Activated T-cell treated with anti-CD3 and anti-CD28 coated beads, Interleukin-2, amount 50 U/mL, for 24 hours (primary cell): ENCODE results near the gene OR5AN1.
"Not testable (repeated sequence)": the region's sequence is repeated elsewhere in the genome, so short reads cannot be mapped to it uniquely, and the experiment has no call there.

Experiments
- DNase-seq: peaks from one replicate; pipeline ENCODE4 v3.0.0-alpha.2; 2020
- H3K27ac Mint-ChIP-seq: 2 replicates; pipeline ENCODE4 v1.8.0; 2020; ENCODE audit warnings: mild to moderate bottlenecking, mixed read lengths
- H3K27me3 Mint-ChIP-seq: 2 replicates; pipeline ENCODE4 v1.8.0; 2020; ENCODE audit warnings: mixed read lengths
- H3K36me3 Mint-ChIP-seq: 2 replicates; pipeline ENCODE4 v1.8.0; 2020; ENCODE audit warnings: low read depth, mixed read lengths
- H3K4me1 Mint-ChIP-seq: 2 replicates; pipeline ENCODE4 v1.8.0; 2020; ENCODE audit warnings: low read depth, mixed read lengths
- H3K4me3 Mint-ChIP-seq: 2 replicates; pipeline ENCODE4 v1.8.0; 2020; ENCODE audit warnings: mild to moderate bottlenecking, moderate library complexity, mixed read lengths
- H3K9me3 Mint-ChIP-seq: 2 replicates; pipeline ENCODE4 v1.8.0; 2020; ENCODE audit warnings: mixed read lengths

OR5AN1 gene, protein sequence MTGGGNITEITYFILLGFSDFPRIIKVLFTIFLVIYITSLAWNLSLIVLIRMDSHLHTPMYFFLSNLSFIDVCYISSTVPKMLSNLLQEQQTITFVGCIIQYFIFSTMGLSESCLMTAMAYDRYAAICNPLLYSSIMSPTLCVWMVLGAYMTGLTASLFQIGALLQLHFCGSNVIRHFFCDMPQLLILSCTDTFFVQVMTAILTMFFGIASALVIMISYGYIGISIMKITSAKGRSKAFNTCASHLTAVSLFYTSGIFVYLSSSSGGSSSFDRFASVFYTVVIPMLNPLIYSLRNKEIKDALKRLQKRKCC

DNA sequence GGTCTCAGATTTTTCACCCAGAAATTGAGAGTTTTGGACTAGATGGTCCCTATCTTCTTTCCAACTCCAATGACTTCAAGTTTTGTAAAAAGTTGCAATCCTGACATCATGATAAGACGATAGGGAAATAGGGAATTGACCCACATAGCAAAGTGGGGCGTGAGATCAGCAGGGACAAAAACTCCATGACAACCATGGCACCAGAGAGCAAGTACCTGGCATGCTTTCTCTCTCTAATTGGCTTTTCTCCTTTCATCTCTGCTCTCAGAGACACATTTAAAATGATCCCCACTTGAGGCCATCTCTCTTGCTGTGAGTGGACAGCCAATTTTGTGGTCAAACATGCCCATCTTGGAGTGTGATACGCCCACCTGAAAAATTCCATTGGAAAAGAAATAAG is at the start of gene OR5AN1:
TSS of gene OR5AN1 (plus strand) at position 301 of the 400 bp plus-strand sequence. CDS start 5,564 bp downstream, outside the sequence.
- Mint-ChIP-seq H3K27ac (no peak within 1 kb of the TSS), H3K36me3 (no peaks in the 10 kb centered on the region), H3K4me3 (no peak within 1 kb of the TSS), H3K4me1 (no peaks in the 10 kb centered on the region), H3K9me3 (no peaks in the 10 kb centered on the region), H3K27me3 (peaks cover 7% of the 10 kb centered on the region)
- DNase-seq, result no peak

DNA sequence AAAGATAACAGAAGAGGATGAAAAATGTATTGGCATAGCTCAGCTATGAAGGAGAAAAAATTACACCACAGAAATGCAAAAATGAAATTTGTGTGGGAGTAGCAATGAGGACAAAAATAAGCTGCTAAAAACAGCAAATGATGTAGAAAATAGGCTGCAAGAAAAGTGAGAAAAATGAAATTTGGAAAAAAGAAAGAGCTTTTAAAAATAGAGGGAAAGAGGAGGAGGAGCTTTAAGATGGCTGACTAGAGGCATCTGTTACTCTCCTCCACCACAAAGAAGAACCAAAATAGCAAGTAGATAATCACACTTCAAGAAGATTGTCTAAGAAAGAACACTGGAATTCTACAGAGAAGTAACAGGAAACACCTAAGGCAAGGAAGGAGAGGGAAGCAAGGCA is 23.7 kb upstream of the OR5AN1 start:
- Mint-ChIP-seq H3K4me3 (no peak overlapping the region), H3K27me3 (peaks cover 27% of the 10 kb centered on the region), H3K4me1 (no peaks in the 10 kb centered on the region), H3K27ac (no peak overlapping the region), H3K36me3 (no peaks in the 10 kb centered on the region), H3K9me3 (no peaks in the 10 kb centered on the region)
- DNase-seq, result no peak

DNA sequence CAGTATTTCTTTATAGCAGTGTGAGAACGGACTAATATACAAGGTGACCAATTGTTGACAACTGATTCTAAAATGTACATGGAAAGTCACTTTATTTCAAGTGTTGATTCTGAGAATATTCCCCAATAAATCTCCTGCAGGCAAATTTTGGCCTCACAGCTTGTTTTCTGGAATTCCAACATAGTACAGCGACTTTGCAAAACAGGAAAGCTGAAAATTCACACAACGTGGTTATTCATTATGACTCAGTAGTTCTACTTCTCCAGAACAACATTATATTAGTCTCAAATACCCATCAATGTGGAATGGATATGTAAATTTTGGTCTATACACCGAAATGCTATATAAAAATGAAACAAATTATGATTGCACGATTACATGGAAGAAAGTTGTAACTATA is 22.5 kb upstream of the OR5AN1 start:
- no peak for DNase-seq

DNA sequence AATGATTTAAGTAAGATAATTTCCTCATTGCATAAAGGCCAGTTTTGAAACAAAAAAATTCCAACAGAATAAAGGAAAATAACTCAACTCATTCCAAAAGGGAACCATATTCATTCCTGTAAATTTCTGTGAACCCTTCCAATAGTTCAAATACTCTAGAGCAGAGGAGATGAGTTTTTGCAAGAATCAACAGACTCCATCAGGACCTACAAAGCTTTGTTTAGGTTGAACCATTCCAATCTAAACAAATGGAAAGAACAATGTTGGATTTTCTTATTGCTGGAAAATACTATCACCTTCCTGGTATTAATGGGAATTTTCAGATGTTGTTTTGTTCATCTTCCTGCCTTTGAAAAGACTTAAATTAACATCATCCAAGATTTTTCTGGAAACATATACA is 21.8 kb upstream of the OR5AN1 start:
- Mint-ChIP-seq H3K4me3 (no peak overlapping the region), H3K27me3 (peaks cover 21% of the 10 kb centered on the region), H3K9me3 (peaks cover 15% of the 10 kb centered on the region), H3K36me3 (no peaks in the 10 kb centered on the region), H3K27ac (no peak overlapping the region), H3K4me1 (no peaks in the 10 kb centered on the region)
- no peak for DNase-seq

More for the DNA sequence above, 22.5 kb upstream of the OR5AN1 start:
- Mint-ChIP-seq H3K27me3 (peaks cover 21% of the 10 kb centered on the region), H3K4me3 (no peak overlapping the region), H3K36me3 (no peaks in the 10 kb centered on the region), H3K4me1 (no peaks in the 10 kb centered on the region), H3K27ac (no peak overlapping the region), H3K9me3 (peaks cover 8% of the 10 kb centered on the region)

DNA sequence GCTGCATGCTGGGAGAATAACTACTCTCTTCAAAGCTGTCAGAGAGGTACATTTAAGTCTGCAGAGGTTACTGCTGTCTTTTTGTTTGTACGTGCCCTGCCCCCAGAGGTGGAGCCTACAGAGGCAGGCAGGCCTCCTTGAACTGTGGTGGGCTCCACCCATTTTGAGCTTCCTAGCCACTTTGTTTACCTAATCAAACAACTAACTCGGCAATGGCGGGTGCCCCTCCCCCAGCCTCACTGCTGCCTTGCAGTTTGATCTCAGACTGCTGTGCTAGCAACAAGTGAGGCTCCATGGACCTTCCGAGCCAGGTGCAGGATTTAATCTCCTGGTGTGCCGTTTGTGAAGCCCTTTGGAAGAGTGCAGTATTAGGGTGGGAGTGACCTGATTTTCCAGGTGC is 9.0 kb upstream of the OR5AN1 start:
- H3K4me3 Mint-ChIP-seq, H3K9me3 Mint-ChIP-seq: not testable (repeated sequence)

DNA sequence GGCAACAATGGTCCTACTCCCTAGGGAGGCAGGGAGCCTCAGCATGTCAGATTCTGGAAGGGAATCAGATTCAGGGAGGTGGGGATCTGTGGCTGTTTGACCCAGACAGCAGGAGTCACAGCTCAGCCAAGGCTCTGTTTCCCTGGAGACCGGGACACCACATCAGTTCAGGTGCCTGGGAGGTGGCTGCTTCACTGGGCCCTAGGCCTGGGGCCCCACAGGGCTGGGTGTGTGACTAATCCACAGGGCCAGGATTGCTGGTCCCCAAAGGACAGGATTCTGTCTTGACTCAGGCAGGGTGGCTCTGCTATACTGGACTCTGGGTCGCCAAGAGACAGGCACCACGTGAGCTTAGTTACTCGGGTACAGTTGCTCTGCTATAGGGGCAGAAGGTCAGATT is 3.5 kb upstream of the OR5AN1 start:
- H3K36me3 Mint-ChIP-seq, result no peaks in the 10 kb centered on the region
- no peaks in the 10 kb centered on the region for H3K4me1 Mint-ChIP-seq
- H3K4me3 Mint-ChIP-seq, result no peak overlapping the region
- H3K9me3 Mint-ChIP-seq, result no peaks in the 10 kb centered on the region
- DNase-seq, result no peak
- H3K27ac Mint-ChIP-seq, result no peak overlapping the region
- H3K27me3 Mint-ChIP-seq, result peaks cover 15% of the 10 kb centered on the region

More for the DNA sequence above, 9.0 kb upstream of the OR5AN1 start:
- not testable (repeated sequence) for H3K4me1 Mint-ChIP-seq, H3K36me3 Mint-ChIP-seq, DNase-seq, H3K27ac Mint-ChIP-seq
- H3K27me3 Mint-ChIP-seq, result peaks cover 14% of the 10 kb centered on the region

DNA sequence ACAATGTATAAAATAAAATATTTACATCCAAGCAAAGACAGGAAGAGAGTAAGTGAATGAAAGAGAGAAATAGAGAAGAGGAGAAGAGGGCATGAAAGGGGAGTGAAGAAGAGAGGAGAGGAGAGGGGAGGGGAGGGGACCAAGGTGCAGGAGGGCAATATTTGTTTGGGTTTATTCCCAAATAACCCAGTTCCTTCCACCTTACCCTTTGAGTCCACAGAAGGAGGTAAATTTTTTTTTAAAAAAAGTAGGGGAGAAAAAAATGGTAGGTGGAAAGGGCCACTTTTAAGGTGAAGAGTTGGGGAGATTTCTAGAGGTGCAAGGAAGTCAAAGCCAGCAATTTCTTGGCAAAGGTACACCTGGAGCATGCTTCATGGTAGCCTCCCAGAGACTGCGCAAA is 2.1 kb upstream of the OR5AN1 start:
- Mint-ChIP-seq H3K27me3 (peaks cover 7% of the 10 kb centered on the region), H3K36me3 (no peaks in the 10 kb centered on the region), H3K4me3 (no peak overlapping the region), H3K27ac (no peak overlapping the region), H3K4me1 (no peaks in the 10 kb centered on the region), H3K9me3 (no peaks in the 10 kb centered on the region)
- no peak for DNase-seq

DNA sequence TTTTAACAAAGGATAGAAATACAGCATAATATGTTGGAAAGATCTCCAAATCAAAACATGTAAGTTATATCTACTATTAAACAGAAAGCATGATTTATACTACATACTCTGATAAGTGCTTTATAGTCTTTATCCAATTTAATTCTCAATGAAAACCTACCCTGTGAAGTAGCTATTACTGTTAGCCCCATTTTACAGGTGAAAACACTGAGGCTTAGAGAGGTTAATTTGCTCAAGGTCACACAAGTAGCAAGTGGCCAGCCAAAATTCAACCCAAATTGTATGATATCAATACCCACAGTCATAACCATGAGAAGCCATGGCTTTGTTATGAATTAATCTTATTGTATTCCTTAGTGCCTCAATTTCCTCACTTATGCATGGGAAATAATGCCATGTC is 675 bp upstream of the OR5AN1 start:
- Mint-ChIP-seq H3K4me3 (no peak overlapping the region), H3K36me3 (no peaks in the 10 kb centered on the region), H3K27me3 (peaks cover 7% of the 10 kb centered on the region), H3K4me1 (no peaks in the 10 kb centered on the region), H3K9me3 (no peaks in the 10 kb centered on the region), H3K27ac (no peak overlapping the region)
- no peak for DNase-seq

DNA sequence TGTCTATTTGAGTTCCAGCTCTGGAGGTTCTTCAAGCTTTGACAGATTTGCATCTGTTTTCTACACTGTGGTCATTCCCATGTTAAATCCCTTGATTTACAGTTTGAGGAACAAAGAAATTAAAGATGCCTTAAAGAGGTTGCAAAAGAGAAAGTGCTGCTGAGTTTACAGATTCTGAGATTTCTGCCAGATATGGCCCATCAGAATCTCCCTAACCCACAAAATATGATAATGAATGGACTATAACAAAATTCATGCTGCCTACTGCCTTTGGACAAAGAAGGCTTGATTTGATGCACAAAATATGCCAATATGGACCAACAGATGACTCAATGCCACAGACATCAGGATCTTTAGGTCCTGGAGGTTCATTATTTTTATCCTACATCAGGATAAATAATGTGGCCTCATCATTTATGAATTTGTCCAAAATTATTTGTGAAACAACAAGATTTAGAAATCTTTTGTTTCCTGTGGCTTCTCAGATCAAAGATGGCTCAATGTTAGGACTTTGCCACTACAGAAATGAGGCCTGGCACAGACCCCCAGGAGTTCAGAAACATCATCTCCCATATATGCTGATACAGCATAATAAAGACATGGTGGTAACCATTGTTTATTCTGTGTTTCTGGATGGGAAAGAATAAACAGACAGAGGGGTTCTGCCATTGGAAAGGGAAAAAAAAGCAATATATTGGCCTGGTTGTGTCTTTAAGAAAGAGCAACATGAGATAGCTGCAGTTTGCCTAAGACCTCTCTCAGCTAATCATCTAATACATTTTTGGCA is 6.7 kb downstream of the OR5AN1 start:
- no peak for DNase-seq
- Mint-ChIP-seq H3K9me3 (peaks cover 8% of the 10 kb centered on the region), H3K27me3 (peaks cover 25% of the 10 kb centered on the region), H3K27ac (no peak overlapping the region), H3K4me1 (no peaks in the 10 kb centered on the region), H3K4me3 (no peak overlapping the region), H3K36me3 (no peaks in the 10 kb centered on the region)

DNA sequence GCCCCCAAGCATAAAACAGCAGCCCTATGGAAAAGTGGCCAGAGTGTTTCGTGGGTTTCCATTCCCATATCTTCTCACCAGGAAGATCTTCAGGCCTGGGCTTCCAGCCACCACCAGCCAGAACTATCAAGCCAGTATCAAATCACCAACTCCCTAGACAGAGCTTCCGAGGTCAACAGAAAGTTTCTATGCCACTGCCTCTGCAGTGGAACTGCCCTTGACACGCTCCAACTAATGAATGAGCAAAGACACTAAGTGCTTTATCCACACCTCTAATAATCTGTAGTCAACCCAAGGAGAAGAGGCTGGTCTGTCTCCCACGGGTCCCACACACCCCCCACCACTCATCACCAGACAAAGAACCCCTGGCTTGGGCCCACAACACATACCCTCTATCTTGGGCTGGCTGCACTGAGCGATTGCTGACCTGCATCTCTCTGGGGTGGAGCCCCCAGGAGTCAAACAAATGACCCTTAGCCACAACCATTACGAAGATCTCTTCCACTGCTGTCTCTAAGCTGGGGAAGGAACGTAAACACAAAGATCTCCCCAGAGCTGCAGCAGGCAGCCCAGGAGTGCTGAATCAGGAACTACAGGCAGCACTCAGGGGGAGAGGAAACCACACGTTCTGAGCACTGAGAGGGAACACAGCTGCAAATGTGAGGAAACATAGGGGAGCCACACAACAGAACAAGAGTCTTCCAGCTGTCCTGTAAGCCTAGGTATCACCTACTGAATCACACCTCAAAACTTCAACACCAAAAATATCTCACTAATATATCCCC is 9.7 kb downstream of the OR5AN1 start:
- H3K27ac Mint-ChIP-seq, result no peak overlapping the region

DNA sequence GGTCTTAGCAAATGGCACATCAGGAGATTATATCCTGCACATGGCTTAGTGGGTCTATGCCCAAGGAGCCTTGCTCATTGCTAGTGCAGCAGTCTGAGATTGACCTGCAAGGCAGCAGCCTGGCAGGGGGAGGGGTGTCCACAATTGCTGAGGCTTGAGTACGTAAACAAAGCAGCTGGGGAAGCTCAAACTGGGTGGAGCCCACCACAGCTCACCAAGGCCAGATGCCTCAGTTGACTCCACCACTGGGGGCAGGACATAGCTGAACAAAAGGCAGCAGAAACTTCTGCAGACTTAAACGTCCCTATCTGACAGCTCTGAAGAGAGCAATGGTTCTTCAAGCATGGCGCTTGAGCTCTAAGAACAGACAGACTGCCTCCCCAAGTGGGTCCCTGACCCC is 13.6 kb downstream of the OR5AN1 start:
- H3K27me3 Mint-ChIP-seq, result peaks cover 28% of the 10 kb centered on the region
- H3K9me3 Mint-ChIP-seq, result peaks cover 16% of the 10 kb centered on the region
- not testable (repeated sequence) for H3K36me3 Mint-ChIP-seq, H3K4me1 Mint-ChIP-seq, H3K4me3 Mint-ChIP-seq, H3K27ac Mint-ChIP-seq, DNase-seq

More for the DNA sequence above, 9.7 kb downstream of the OR5AN1 start:
- peaks cover 14% of the 10 kb centered on the region for H3K9me3 Mint-ChIP-seq
- no peaks in the 10 kb centered on the region for H3K4me1 Mint-ChIP-seq
- DNase-seq, result no peak
- peaks cover 35% of the 10 kb centered on the region for H3K27me3 Mint-ChIP-seq
- H3K4me3 Mint-ChIP-seq, result no peak overlapping the region
- no peaks in the 10 kb centered on the region for H3K36me3 Mint-ChIP-seq

DNA sequence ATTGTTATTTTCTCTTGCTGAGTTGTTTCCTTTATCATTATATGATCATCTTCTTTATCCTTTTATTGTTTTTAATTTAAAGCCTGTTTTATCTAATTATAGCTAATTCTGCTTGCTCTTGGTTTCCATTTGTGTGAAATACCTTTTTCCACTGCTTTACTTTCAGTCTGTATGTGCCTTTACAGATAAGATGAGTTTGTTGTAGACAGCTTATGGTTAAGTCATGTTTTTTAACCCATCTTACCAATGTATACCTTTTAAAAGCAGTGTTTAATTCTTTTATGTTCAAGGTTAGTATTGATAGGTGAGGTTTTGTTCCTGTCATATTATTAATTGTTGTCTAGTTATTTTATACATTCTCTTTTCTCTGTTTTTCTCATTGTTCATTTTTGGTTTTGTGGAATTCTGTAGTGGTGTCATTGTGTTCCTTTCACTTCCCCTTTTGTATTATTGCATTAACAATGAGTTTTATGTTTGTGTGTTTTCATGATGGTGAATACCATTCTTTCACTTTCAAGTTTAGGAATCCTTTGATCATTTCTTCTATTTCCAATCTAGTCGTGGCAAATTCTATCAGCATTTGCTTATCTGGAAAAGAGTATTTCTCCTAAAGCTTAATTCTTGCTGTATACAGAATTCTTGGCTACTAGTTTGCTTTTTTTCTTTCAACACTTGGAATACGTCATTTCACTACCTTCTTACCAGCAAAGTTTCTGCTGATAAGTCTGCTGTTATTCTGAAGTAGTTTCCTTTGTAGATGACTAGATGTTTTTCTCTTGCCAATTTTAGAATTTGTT is 21.8 kb downstream of the OR5AN1 start:
- Mint-ChIP-seq H3K27me3 (peaks cover 6% of the 10 kb centered on the region), H3K9me3 (peaks cover 6% of the 10 kb centered on the region), H3K4me3 (no peak overlapping the region), H3K36me3 (no peaks in the 10 kb centered on the region), H3K27ac (no peak overlapping the region), H3K4me1 (no peaks in the 10 kb centered on the region)
- no peak for DNase-seq

DNA sequence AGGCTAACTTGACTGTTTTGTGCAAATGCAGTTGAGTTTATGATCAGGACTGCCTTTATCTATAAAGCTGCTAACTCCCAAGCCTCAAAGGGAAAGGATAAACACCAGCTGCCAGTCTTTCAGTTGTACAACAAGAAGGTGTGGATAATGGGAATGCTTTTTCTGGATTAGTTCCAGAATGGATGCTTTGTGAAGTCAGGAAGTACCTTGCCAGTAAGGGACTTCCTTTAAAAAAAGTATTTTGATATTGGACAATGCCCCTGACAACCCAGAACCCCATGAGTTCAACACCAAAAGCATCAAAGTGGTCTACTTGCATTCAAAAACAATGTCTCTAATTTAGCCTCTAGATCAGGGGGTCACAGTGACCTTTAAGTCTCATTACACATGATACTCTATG is 35.5 kb downstream of the OR5AN1 start:
- H3K4me1 Mint-ChIP-seq, result no peaks in the 10 kb centered on the region
- no peaks in the 10 kb centered on the region for H3K36me3 Mint-ChIP-seq
- H3K9me3 Mint-ChIP-seq, result no peaks in the 10 kb centered on the region
- H3K4me3 Mint-ChIP-seq, result no peak overlapping the region
- no peak for DNase-seq
- H3K27ac Mint-ChIP-seq, result no peak overlapping the region
- H3K27me3 Mint-ChIP-seq, result peaks cover 7% of the 10 kb centered on the region
